BLaER1 (cell line): ENCODE measurements around the gene TLN1.

Experiments
- H3K27ac ChIP-seq: shearing (Covaris generic); formaldehyde crosslinking; 2 replicates; pipeline ENCODE4 v1.8.1; 2022
- H3K27me3 ChIP-seq: shearing (Covaris generic); formaldehyde crosslinking; 2 replicates; pipeline ENCODE4 v1.8.1; 2022
- H3K36me3 ChIP-seq: shearing (Covaris generic); formaldehyde crosslinking; 2 replicates; pipeline ENCODE4 v1.8.1; 2022
- H3K4me1 ChIP-seq: shearing (Covaris generic); formaldehyde crosslinking; 2 replicates; pipeline ENCODE4 v1.8.1; 2022
- H3K4me2 ChIP-seq: shearing (Covaris generic); formaldehyde crosslinking; 2 replicates; pipeline ENCODE4 v1.8.1; 2022
- H3K4me3 ChIP-seq: shearing (Covaris generic); formaldehyde crosslinking; 2 replicates; pipeline ENCODE4 v1.8.1; 2022
- H3K9ac ChIP-seq: shearing (Covaris generic); formaldehyde crosslinking; 2 replicates; pipeline ENCODE4 v1.8.1; 2022
- H3K9me3 ChIP-seq: shearing (Covaris generic); formaldehyde crosslinking; 2 replicates; pipeline ENCODE4 v1.8.1; 2022
- H4K20me1 ChIP-seq: shearing (Covaris generic); formaldehyde crosslinking; 2 replicates; pipeline ENCODE4 v1.8.1; 2022
- Cebpa-rat ChIP-seq: shearing (Covaris generic); IDR thresholded peaks from 2 replicates; pipeline ENCODE4 v1.8.1; 2022

The TLN1 gene

GRCh38 chr9:35669331-35670145 is 62.5 kb downstream of the TLN1 start:
- Histone ChIP-seq H3K36me3 (no peaks in the 10 kb centered on the region), H3K4me2 (no peak overlapping the region), H3K27me3 (peaks cover 11% of the 10 kb centered on the region), H4K20me1 (no peaks in the 10 kb centered on the region), H3K27ac (no peak overlapping the region), H3K4me3 (no peak overlapping the region), H3K9ac (no peak overlapping the region), H3K9me3 (no peaks in the 10 kb centered on the region), H3K4me1 (peaks cover 29% of the 10 kb centered on the region)
- no peak for TF ChIP-seq Cebpa-rat

GRCh38 chr9:35667939-35668338 is 64.1 kb downstream of the TLN1 start:
- TF ChIP-seq Cebpa-rat: no peak
- peaks cover 45% of the 10 kb centered on the region for H3K4me1 ChIP-seq
- no peaks in the 10 kb centered on the region for H3K27me3 ChIP-seq
- H3K27ac ChIP-seq: no peak overlapping the region
- no peak overlapping the region for H3K9ac ChIP-seq
- H3K4me3 ChIP-seq: no peak overlapping the region
- no peaks in the 10 kb centered on the region for H4K20me1 ChIP-seq
- H3K36me3 ChIP-seq: no peaks in the 10 kb centered on the region
- no peak overlapping the region for H3K4me2 ChIP-seq
- H3K9me3 ChIP-seq: no peaks in the 10 kb centered on the region

- no peak for TF ChIP-seq Cebpa-rat
- no peak overlapping the region for H3K4me3 ChIP-seq
- H3K36me3 ChIP-seq: no peaks in the 10 kb centered on the region
- no peaks in the 10 kb centered on the region for H4K20me1 ChIP-seq
- no peak overlapping the region for H3K9ac ChIP-seq
- 0 out of 2 replicates have a peak overlapping the region, but pooled peaks have one; percentile 77 for H3K27ac ChIP-seq
- H3K27me3 ChIP-seq: no peaks in the 10 kb centered on the region
- H3K9me3 ChIP-seq: no peaks in the 10 kb centered on the region
- peak overlapping the region; percentile 94 for H3K4me2 ChIP-seq
- peaks cover 59% of the 10 kb centered on the region for H3K4me1 ChIP-seq
Observed at GRCh38 chr9:35666549-35666948, 65.4 kb downstream of the TLN1 start.

- peak overlapping the region; percentile 94 for H3K4me2 ChIP-seq
- H3K4me3 ChIP-seq: peak overlapping the region; percentile 70; the same call in 1 of the 2 replicates
- 0 out of 2 replicates have a peak overlapping the region, but pooled peaks have one; percentile 77 for H3K27ac ChIP-seq
- TF ChIP-seq Cebpa-rat: no peak
- no peak overlapping the region for H3K9ac ChIP-seq
- H3K9me3 ChIP-seq: no peaks in the 10 kb centered on the region
- H3K36me3 ChIP-seq: peaks cover 2% of the 10 kb centered on the region
- H3K4me1 ChIP-seq: peaks cover 64% of the 10 kb centered on the region
- H3K27me3 ChIP-seq: no peaks in the 10 kb centered on the region
- no peaks in the 10 kb centered on the region for H4K20me1 ChIP-seq
Observed at GRCh38 chr9:35666045-35666444, 66.0 kb downstream of the TLN1 start.

- Histone ChIP-seq H3K36me3 (peaks cover 8% of the 10 kb centered on the region), H3K4me2 (peak overlapping the region; percentile 94), H3K4me3 (peak overlapping the region; percentile 70), H3K27me3 (no peaks in the 10 kb centered on the region), H3K9ac (peak overlapping the region; percentile 72), H3K27ac (peak overlapping the region; percentile 77), H4K20me1 (no peaks in the 10 kb centered on the region), H3K4me1 (peaks cover 70% of the 10 kb centered on the region), H3K9me3 (no peaks in the 10 kb centered on the region)
- no peak for TF ChIP-seq Cebpa-rat
Observed at GRCh38 chr9:35665471-35665818, 66.5 kb downstream of the TLN1 start.

- Histone ChIP-seq H3K27ac (peak within 1 kb of the TSS; percentile 77), H3K4me2 (peak within 1 kb of the TSS; percentile 94), H3K9me3 (no peaks in the 10 kb centered on the region), H3K36me3 (peaks cover 11% of the 10 kb centered on the region), H3K27me3 (no peaks in the 10 kb centered on the region), H4K20me1 (no peaks in the 10 kb centered on the region), H3K9ac (peak within 1 kb of the TSS; percentile 72), H3K4me1 (peaks cover 77% of the 10 kb centered on the region), H3K4me3 (peak within 1 kb of the TSS; percentile 70)
- no peak for TF ChIP-seq Cebpa-rat
Observed at GRCh38 chr9:35664531-35665470, 67.2 kb downstream of the TLN1 start, which contains the start of gene ARHGEF39. ARHGEF39 (minus strand) TSS chr9:35665195; CDS start chr9:35665169, 26 bp downstream.

GRCh38 chr9:35662437-35662836 is 69.6 kb downstream of the TLN1 start:
- H3K4me3 ChIP-seq: peak overlapping the region; percentile 32
- H3K27me3 ChIP-seq: no peaks in the 10 kb centered on the region
- peak overlapping the region; percentile 94 for H3K4me2 ChIP-seq
- no peak for TF ChIP-seq Cebpa-rat
- H3K9ac ChIP-seq: peak overlapping the region; percentile 67; the same call in 1 of the 2 replicates
- H3K36me3 ChIP-seq: peaks cover 11% of the 10 kb centered on the region
- no peaks in the 10 kb centered on the region for H3K9me3 ChIP-seq
- H4K20me1 ChIP-seq: no peaks in the 10 kb centered on the region
- H3K27ac ChIP-seq: peak overlapping the region; percentile 77
- peaks cover 90% of the 10 kb centered on the region for H3K4me1 ChIP-seq

GRCh38 chr9:35661756-35662350 is 70.1 kb downstream of the TLN1 start:
- Histone ChIP-seq H3K9ac (peak overlapping the region; percentile 67), H3K4me3 (peak overlapping the region; percentile 32), H3K36me3 (peaks cover 11% of the 10 kb centered on the region), H3K27ac (peak overlapping the region; percentile 77), H4K20me1 (no peaks in the 10 kb centered on the region), H3K9me3 (no peaks in the 10 kb centered on the region), H3K4me1 (peaks cover 90% of the 10 kb centered on the region), H3K4me2 (peak overlapping the region; percentile 94), H3K27me3 (no peaks in the 10 kb centered on the region)
- TF ChIP-seq Cebpa-rat: no peak

GRCh38 chr9:35660966-35661415 is 71.0 kb downstream of the TLN1 start:
- no peaks in the 10 kb centered on the region for H4K20me1 ChIP-seq
- peak overlapping the region; percentile 77 for H3K27ac ChIP-seq
- TF ChIP-seq Cebpa-rat: no peak
- peak overlapping the region; percentile 75; the same call in 1 of the 2 replicates for H3K4me3 ChIP-seq
- peaks cover 11% of the 10 kb centered on the region for H3K36me3 ChIP-seq
- H3K27me3 ChIP-seq: no peaks in the 10 kb centered on the region
- peak overlapping the region; percentile 92 for H3K9ac ChIP-seq
- peak overlapping the region; percentile 94 for H3K4me2 ChIP-seq
- H3K9me3 ChIP-seq: no peaks in the 10 kb centered on the region
- peaks cover 89% of the 10 kb centered on the region for H3K4me1 ChIP-seq
